GM13976 (cell line): ENCODE measurements around the gene AP1B1.

ENCODE experiments used
- DNase-seq: peaks from one replicate; pipeline ENCODE4 v3.0.0; 2012; ENCODE audit warnings: low spot score
- CTCF ChIP-seq: IDR thresholded peaks from 2 replicates; pipeline ENCODE4 v1.5.1; 2012; ENCODE audit warnings: borderline replicate concordance, mild to moderate bottlenecking; ENCODE audit not compliant: insufficient read depth; ENCODE audit errors: extremely low read depth, missing control alignments, control extremely low read depth
- in situ Hi-C: fragments of 300-500 bp; cut with MboI; formaldehyde crosslinking; loops from one replicate; pipeline ENCODE4 v1.12.0; 2022; ENCODE audit warnings: low sequenced_read_pairs, mixed read lengths, inconsistent platforms; ENCODE audit not compliant: unreplicated experiment

The AP1B1 gene

DNA sequence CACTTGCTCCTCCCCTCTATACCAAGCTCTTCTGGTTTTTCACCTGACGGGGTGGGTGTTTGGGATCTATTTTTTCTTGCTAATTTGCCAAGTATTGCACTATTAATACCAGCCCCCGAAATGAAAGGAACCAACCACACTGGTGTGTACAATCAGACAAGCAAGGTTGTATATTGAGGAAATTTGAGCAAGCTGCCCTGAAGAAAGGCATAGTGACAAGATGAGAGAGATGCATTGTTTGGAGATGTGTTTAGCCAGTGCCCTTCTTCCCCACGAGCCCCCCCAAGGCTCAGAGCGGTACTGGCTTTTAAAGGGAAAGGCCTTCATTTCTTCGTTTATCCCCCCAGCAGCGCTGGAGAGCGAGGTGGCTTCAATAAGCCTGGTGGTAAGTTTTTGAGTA lies 97.2 kb downstream of the AP1B1 start:
- in situ Hi-C loops: no loop called here
- no peak for TF ChIP-seq CTCF
- DNase-seq: no peak

GRCh38 chr22:29290061-29290460 lies 98.3 kb downstream of the AP1B1 start:
- TF ChIP-seq CTCF: no peak
- DNase-seq: no peak
- in situ Hi-C loops: no loop called here

DNA sequence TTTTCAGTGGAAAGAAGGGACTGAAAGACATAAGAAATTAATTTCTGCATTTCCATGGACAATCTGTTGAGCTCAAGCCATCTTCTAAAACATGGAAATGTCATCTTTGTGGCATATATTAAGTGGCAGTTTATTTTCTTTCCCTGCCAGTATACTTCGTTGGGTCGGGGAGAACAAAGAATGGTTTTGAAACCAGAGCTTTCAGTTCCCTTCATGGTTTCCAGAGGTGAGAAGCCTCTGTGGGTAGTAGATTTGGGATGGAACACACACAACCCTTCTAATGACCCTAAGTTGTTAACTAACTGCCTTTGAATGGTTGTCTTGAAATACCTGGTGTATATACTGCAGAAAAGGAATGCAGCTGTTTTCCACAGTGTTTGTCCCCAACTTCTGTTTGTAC lies 99.5 kb downstream of the AP1B1 start:
- in situ Hi-C loops: no loop called here
- no peak for DNase-seq
- TF ChIP-seq CTCF: no peak

DNA sequence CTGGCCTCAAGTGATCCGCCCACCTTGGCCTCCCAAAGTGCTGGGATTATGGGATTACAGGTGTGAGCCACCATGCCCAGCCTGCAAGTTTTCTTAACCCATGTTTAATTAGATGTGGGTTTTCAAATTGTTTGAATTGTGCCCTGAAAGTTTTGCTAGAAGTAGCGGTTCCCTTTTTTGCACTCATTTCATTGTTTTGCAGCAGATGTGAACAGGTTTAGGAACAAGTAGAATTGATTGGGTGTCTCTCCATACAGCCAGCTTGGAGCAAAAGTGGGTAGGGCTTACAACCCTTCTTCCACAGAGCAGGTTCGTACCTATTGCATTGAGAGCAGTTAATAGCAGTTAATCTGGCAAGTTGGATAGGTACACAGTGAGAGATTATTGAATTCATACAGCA lies 104.2 kb downstream of the AP1B1 start:
- TF ChIP-seq CTCF: no peak
- in situ Hi-C loops: no loop called here
- no peak for DNase-seq

DNA sequence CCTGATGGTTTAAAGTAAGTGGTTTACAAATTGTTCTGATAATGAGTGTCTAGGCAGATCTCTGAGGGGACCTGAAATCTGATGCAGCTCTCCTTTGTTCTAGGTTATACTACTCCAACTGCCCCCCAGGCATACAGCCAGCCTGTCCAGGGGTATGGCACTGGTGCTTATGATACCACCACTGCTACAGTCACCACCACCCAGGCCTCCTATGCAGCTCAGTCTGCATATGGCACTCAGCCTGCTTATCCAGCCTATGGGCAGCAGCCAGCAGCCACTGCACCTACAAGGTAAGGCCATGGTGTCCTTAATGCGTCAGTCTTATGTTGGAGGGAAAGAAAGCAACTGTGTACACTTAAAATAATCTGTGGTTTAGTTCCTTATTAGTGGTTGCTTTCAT lies 110.4 kb downstream of the AP1B1 start:
- TF ChIP-seq CTCF: no peak
- in situ Hi-C loops: no loop called here
- DNase-seq: no peak
